COLO668 (cell line): Measurements from ENCODE around the gene DLG2.

Experiments
- DNase-seq: peaks from one replicate; lab custom pipeline; 2025; ENCODE audit not compliant: unreplicated experiment; lab: John Stamatoyannopoulos, UW

Gene DLG2

GRCh38 chr11:84243629-84244263, 1383.4 kb downstream of the DLG2 start:
- no peak for DNase-seq

GRCh38 chr11:84241343-84242131, 1385.6 kb downstream of the DLG2 start:
- DNase-seq: no peak

GRCh38 chr11:84240847-84241246, 1386.3 kb downstream of the DLG2 start:
- no peak for DNase-seq

GRCh38 chr11:84236436-84236835, 1390.7 kb downstream of the DLG2 start:
- DNase-seq: no peak

GRCh38 chr11:84234462-84235202, 1392.5 kb downstream of the DLG2 start:
- no peak for DNase-seq

GRCh38 chr11:84234011-84234410, 1393.1 kb downstream of the DLG2 start:
- DNase-seq: no peak

GRCh38 chr11:84232511-84232910, 1394.6 kb downstream of the DLG2 start:
- no peak for DNase-seq

- no peak for DNase-seq
These were observed 1396.7 kb downstream of the DLG2 start for GRCh38 chr11:84230402-84230801.

GRCh38 chr11:84227970-84228665, 1399.0 kb downstream of the DLG2 start:
- DNase-seq: no peak

- no peak for DNase-seq
These were observed 1403.1 kb downstream of the DLG2 start for GRCh38 chr11:84224042-84224441.

- DNase-seq: no peak
These were observed 1408.8 kb downstream of the DLG2 start for GRCh38 chr11:84218318-84218717.

GRCh38 chr11:84215672-84216071, 1411.5 kb downstream of the DLG2 start:
- no peak for DNase-seq

- DNase-seq: no peak
These were observed 1412.6 kb downstream of the DLG2 start for GRCh38 chr11:84214557-84214956.

GRCh38 chr11:84212468-84213390, 1414.4 kb downstream of the DLG2 start:
- no peak for DNase-seq

- DNase-seq: no peak
These were observed 1415.2 kb downstream of the DLG2 start for GRCh38 chr11:84211896-84212295.

GRCh38 chr11:84194696-84195095, 1432.4 kb downstream of the DLG2 start:
- no peak for DNase-seq

- no peak for DNase-seq
These were observed 1433.4 kb downstream of the DLG2 start for GRCh38 chr11:84193706-84194105.

GRCh38 chr11:84188521-84188920, 1438.6 kb downstream of the DLG2 start:
- DNase-seq: no peak

- no peak for DNase-seq
These were observed 1454.1 kb downstream of the DLG2 start for GRCh38 chr11:84173078-84173477.

- no peak for DNase-seq
These were observed 1462.0 kb downstream of the DLG2 start for GRCh38 chr11:84165139-84165538.
